ENCODE measurements around the gene HEXD.

The HEXD gene

DNA sequence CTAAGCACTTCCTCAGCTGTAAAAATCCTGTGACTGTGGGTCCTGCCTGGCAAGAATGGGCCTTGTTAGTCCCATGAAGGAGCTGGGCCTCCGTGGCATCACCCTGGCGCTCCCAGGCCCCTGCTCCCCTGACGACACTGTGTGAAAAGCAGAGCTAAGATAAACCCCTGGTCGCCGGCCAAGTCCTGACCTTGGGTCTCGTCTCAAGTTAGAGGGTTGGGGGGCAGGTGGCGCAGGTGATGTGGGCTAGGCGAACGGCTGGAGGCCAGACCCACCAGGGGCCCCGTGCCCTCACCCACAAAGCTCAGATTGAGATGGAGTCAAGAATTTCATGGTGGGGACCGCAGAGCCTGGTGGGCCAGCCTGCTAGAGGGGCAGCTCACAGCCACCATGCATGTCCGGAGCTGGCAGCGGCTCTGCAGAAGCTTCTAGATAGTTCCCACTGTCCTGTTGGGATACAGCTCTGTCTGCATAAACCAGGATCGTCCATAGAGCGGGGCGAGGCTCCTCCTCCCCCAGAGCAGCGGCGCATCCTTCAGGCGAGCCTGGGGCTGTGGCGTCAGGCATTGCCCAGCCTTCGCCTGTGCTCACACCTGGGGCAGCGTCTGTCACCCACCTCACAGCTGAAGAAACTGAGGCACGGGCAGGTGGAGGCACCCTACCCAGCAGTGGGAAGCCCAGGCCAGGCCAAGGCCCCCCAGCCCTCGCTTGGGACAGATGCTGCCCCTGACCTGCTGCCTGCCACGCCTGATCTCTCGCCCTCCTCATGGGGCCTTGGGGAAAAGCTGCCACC is 20.4 kb downstream of the HEXD start:
- TF ChIP-seq, protein P1, sequence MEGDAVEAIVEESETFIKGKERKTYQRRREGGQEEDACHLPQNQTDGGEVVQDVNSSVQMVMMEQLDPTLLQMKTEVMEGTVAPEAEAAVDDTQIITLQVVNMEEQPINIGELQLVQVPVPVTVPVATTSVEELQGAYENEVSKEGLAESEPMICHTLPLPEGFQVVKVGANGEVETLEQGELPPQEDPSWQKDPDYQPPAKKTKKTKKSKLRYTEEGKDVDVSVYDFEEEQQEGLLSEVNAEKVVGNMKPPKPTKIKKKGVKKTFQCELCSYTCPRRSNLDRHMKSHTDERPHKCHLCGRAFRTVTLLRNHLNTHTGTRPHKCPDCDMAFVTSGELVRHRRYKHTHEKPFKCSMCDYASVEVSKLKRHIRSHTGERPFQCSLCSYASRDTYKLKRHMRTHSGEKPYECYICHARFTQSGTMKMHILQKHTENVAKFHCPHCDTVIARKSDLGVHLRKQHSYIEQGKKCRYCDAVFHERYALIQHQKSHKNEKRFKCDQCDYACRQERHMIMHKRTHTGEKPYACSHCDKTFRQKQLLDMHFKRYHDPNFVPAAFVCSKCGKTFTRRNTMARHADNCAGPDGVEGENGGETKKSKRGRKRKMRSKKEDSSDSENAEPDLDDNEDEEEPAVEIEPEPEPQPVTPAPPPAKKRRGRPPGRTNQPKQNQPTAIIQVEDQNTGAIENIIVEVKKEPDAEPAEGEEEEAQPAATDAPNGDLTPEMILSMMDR (IDR thresholded peaks at IDR 0.05; ENCODE audit: borderline replicate concordance, control extremely low read depth, extremely low read depth, insufficient read depth, missing control alignments): no peak
- DNase-seq (ENCODE audit: low spot score): no peak
- in situ Hi-C loops (cut with MboI; ENCODE audit: low sequenced_read_pairs, unreplicated experiment): no loop called here

DNA sequence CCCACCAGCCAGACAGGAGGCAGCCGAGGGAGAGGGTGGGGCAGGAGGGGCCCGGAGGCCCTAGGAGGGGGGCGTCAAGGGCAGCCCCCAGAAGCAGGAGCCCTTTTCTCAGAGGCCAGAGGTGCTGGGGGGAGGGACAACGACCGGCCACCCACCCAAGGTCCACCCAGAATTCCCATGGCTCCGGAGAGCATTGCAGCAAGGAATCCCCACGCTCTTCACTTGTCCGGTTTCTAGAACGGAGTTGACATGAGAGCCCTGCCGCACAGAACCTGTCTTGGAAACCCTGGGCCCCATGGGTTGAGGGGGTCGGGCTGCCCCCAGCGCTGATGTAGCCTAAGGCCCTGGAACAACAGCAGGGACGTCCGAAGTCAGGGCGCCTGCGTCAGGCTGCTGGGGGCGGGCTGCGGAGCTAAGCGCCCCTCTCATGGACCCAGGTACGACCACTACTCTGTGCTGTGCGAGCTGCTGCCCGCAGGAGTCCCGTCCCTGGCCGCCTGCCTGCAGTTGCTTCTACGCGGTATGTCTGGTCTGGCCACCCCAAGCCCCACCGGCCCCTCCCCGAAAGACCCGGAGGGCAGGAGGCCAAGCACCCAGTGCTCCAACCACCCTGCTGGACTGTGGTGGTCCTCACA is 21.2 kb downstream of the HEXD start:
- in situ Hi-C loops (cut with MboI; ENCODE audit: low sequenced_read_pairs, unreplicated experiment): no loop called here
- TF ChIP-seq, protein P1 (IDR thresholded peaks at IDR 0.05; ENCODE audit: borderline replicate concordance, control extremely low read depth, extremely low read depth, insufficient read depth, missing control alignments): no peak
- DNase-seq (ENCODE audit: low spot score): no peak

DNA sequence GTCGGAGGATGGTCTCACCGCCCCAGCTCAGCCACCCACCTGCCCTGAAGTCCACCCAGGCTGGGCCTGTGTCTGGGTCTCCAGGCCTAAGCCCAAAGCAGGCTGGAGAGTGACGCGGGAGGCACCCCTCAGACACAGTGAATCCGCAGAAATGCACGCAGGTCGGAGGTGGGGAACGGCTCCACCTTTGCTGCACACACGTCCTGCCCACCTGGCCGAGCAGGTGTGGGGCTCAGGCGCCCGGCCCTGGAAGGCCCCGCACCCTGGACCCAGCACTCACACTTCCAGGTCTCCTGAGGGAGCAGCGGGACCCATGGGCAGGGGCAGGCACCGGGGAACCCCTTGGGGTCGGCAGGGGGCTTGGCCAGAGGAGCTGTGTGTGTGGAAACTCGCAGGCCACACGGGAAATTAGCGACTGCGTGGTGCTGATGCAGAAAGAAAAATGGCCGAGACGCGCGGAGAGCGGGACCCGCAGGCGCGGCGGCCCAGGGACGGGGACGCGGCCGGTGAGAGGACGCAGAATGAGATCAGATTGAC is 21.8 kb downstream of the HEXD start:
- DNase-seq (ENCODE audit: low spot score): no peak
- TF ChIP-seq, protein P1 (IDR thresholded peaks at IDR 0.05; ENCODE audit: borderline replicate concordance, control extremely low read depth, extremely low read depth, insufficient read depth, missing control alignments): no peak
- in situ Hi-C loops (cut with MboI; ENCODE audit: low sequenced_read_pairs, unreplicated experiment): no loop called here

DNA sequence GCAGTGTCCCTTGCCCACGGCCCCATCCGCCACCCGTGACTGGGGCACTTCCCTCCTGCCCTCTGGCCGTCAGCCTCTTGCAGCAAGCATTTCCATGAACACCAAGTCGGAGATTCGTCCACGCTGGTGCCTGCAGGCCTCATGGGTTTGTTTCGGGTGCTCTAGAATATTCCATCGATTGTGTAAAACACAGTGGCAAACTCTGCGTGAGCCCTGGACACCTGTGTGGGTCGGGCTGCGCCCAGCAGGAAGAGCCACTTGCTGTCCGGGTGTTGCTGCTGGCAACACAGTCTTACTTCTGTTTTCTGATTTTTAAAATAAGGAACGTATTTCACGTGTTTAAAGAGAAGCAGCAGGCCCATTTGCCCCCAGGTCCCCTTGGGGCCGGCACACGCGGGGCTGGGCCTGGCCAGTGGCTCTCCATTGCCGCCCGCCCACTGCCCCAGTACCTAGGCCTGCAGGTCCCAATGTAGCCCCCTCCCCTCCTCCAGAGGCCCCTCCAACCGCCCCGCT is 22.4 kb downstream of the HEXD start:
- DNase-seq (ENCODE audit: low spot score): peak; percentile 55
- TF ChIP-seq, protein P1 (IDR thresholded peaks at IDR 0.05; ENCODE audit: borderline replicate concordance, control extremely low read depth, extremely low read depth, insufficient read depth, missing control alignments): no peak
- in situ Hi-C loops (cut with MboI; ENCODE audit: low sequenced_read_pairs, unreplicated experiment): no loop called here

DNA sequence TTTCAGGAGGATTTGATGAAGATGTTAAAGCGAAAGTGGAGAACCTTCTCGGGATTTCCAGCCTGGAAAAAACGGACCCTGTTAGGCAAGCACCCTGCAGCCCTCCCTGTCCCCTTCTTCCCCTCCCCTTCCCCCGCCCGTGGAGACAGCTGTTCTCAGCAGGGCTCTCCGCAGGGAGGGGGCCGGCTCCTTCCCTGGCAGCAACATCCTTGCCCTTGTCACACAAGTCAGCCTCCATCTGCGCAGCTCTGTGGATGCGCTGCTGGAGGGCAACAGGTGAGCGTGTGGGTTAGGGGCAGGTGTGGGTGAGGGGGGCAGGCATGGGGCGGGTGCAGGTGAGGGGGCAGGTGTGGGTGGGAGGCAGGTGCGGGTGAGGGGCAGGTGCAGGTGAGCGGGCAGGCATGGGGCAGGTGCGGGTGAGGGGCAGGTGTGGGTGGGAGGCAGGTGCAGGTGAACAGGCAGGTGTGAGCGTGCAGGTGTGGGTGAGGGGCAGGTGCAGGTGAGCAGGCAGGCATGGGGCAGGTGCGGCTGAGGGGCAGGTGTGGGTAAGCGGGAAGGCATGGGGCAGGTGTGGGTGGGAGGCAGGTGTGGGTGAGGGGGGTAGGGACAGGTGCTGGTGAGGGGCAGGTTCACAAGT is 23.0 kb downstream of the HEXD start:
- DNase-seq (ENCODE audit: low spot score): no peak
- TF ChIP-seq, protein P1 (IDR thresholded peaks at IDR 0.05; ENCODE audit: borderline replicate concordance, control extremely low read depth, extremely low read depth, insufficient read depth, missing control alignments): no peak
- in situ Hi-C loops (cut with MboI; ENCODE audit: low sequenced_read_pairs, unreplicated experiment): no loop called here

Data from GM13976 (cell line).